HUES6 (cell line): ENCODE measurements around the gene SYT13.

Experiments
- H3K27ac ChIP-seq: 2 replicates; pipeline ENCODE4 v1.7.0; 2013; ENCODE audit warnings: low read depth, mild to moderate bottlenecking, low read length, inconsistent platforms
- H3K27me3 ChIP-seq: 2 replicates; pipeline ENCODE4 v1.6.1; 2013; ENCODE audit warnings: low read length; ENCODE audit not compliant: control insufficient read depth, insufficient read depth
- H3K36me3 ChIP-seq: 2 replicates; pipeline ENCODE4 v1.6.1; 2013; ENCODE audit warnings: low read length; ENCODE audit not compliant: control insufficient read depth, insufficient read depth
- H3K4me1 ChIP-seq: 2 replicates; pipeline ENCODE4 v1.6.1; 2013; ENCODE audit warnings: low read length; ENCODE audit not compliant: control insufficient read depth, insufficient read depth
- H3K4me3 ChIP-seq: 2 replicates; pipeline ENCODE4 v1.5.1; 2013; ENCODE audit warnings: low read depth, low read length
- H3K9ac ChIP-seq: one replicate; pipeline ENCODE4 v1.6.1; 2013; ENCODE audit warnings: mild to moderate bottlenecking, low read length
- H3K9me3 ChIP-seq: 2 replicates; pipeline ENCODE4 v1.6.1; 2013; ENCODE audit warnings: low read depth, low read length; ENCODE audit not compliant: control insufficient read depth, insufficient read depth

Gene SYT13

DNA sequence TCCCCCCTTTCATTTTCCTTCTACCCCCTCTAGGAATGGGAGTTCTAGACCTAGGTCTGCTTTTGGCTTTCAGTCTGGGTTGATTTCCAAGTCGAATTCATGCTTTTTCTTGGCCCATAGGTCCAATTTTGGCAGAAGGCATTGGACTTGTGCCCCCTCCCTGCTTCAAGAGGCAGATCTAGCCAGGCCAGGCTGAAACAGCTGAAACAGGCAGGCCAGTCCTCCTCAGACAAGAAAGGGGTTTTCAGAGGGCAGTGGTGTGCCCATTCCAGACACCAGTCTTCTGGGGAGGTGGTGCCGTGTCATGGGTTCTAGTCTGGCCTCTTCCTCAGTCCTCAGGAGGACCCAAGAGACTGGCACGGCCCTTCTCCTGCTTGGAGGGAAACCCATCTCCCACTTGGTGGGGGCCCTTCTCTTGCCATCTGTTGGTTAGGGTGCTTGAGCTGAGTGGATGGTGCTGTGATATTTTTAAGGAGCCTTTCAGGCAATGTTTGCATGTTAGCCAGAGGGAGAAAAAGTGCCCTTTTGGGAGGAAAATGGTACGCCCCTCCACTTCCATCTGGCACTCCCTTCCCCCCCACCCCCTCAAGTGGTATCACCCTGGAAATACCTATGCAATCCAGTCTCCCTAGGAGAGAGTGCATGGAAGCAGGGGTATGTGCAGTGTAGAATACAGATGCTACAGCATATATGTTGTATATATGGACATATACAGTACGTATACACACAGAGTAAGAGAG is 53.6 kb downstream of the SYT13 start:
- no peak overlapping the region for H3K9ac ChIP-seq
- no peak overlapping the region for H3K4me3 ChIP-seq
- no peaks in the 10 kb centered on the region for H3K9me3 ChIP-seq
- H3K4me1 ChIP-seq, result peaks cover 4% of the 10 kb centered on the region; the same call in 1 of the 2 replicates
- H3K27ac ChIP-seq, result no peak overlapping the region
- H3K36me3 ChIP-seq, result no peaks in the 10 kb centered on the region
- peaks cover 9% of the 10 kb centered on the region for H3K27me3 ChIP-seq

DNA sequence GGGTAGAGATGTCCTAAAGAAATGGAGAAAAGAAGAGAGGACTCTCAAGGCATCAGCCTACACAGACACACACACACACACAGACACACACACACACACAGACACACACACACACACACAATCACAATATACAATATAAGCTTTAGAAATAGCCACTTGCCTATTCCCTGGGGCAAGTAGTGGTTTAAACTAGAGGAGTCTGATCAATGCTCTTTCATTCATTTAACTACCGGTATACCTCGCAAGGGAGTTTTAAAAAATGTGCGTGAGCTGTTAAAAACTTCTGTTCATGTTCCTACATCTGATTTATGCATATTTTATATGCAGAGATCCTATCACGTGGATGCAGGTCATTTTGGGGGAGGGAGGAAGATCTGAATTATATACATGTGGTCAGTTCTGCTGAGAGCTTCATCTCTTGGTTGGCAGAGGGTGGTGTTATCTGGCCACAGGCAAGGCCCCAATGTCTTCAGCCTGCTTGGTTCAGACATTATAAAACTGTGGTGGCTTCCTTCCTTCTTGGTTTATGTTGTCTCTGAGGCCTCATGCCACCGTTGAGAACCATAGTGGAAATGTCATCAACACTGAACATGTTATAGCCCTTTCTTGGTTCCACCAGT is 56.6 kb downstream of the SYT13 start:
- H3K27ac ChIP-seq, result no peak overlapping the region
- H3K9me3 ChIP-seq, result no peaks in the 10 kb centered on the region
- peaks cover 4% of the 10 kb centered on the region; the same call in 1 of the 2 replicates for H3K4me1 ChIP-seq
- H3K36me3 ChIP-seq, result peaks cover 13% of the 10 kb centered on the region
- no peak overlapping the region for H3K4me3 ChIP-seq
- no peaks in the 10 kb centered on the region for H3K27me3 ChIP-seq
- H3K9ac ChIP-seq, result no peak overlapping the region

DNA sequence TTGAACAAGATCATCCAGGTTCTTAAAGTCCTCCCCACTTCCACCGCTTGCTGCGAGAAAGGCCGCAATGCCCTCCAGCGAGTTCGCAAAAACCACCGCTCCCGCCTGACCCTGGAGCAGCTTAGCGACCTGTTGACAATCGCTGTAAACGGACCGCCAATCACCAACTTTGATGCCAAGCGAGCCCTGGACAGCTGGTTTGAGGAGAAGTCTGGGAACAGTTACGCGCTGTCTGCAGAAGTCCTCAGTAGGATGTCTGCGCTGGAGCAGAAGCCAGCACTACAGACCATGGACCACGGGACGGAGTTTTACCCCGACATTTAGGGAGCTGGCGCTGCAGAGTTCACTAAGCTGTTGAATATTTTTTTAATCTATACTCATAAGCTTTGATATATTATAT is 58.3 kb downstream of the SYT13 start:
- Histone ChIP-seq H3K4me3 (no peak overlapping the region), H3K4me1 (no peaks in the 10 kb centered on the region), H3K36me3 (peaks cover 13% of the 10 kb centered on the region), H3K9me3 (no peaks in the 10 kb centered on the region), H3K9ac (no peak overlapping the region), H3K27me3 (no peaks in the 10 kb centered on the region), H3K27ac (no peak overlapping the region)

DNA sequence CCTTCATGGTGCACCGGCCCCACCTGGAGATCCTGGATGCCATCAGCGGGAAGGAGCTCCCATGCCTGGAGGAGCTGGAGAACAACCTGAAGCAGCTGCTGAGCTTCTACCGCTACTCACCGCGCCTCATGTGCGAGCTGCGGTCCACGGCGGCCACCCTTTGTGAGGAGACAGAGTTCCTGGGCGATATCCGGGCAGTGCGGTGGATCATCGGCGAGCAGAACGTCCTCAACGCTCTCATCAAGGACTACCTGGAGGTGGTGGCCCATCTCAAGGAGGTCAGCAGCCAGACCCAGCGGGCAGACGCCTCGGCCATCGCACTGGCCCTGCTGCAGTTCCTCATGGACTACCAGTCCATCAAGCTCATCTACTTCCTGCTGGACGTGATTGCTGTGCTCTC is 59.2 kb downstream of the SYT13 start:
- Histone ChIP-seq H3K36me3 (peaks cover 13% of the 10 kb centered on the region), H3K4me1 (no peaks in the 10 kb centered on the region), H3K9me3 (no peaks in the 10 kb centered on the region), H3K27me3 (no peaks in the 10 kb centered on the region), H3K27ac (no peak overlapping the region), H3K9ac (no peak overlapping the region), H3K4me3 (no peak overlapping the region)

DNA sequence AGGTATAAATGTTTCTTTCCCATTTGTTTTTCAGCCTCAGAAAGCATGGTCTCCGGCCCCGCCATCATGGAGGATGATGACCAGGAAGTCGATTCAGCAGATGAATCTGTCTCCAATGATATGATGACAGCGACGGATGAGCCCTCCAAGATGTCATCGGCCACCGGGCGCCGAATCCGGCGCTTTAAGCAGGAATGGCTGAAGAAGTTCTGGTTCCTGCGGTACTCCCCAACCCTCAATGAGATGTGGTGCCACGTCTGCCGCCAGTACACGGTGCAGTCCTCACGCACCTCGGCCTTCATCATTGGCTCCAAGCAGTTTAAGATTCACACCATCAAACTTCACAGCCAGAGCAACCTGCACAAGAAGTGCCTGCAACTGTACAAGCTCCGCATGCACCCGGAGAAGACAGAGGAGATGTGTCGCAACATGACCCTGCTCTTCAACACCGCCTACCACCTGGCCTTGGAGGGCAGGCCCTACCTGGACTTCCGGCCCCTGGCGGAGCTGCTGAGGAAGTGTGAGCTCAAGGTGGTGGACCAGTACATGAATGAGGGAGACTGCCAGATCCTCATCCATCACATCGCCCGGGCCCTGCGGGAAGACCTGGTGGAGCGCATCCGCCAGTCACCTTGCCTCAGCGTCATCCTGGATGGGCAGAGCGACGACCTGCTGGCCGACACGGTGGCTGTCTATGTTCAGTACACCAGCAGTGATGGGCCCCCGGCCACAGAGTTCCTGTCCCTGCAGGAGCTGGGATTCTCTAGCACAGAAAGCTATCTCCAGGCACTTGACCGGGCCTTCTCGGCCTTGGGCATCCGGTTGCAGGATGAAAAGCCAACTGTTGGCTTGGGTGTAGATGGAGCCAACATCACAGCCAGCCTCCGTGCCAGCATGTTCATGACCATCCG is 59.9 kb downstream of the SYT13 start:
- no peaks in the 10 kb centered on the region for H3K27me3 ChIP-seq
- no peak overlapping the region for H3K4me3 ChIP-seq

DNA sequence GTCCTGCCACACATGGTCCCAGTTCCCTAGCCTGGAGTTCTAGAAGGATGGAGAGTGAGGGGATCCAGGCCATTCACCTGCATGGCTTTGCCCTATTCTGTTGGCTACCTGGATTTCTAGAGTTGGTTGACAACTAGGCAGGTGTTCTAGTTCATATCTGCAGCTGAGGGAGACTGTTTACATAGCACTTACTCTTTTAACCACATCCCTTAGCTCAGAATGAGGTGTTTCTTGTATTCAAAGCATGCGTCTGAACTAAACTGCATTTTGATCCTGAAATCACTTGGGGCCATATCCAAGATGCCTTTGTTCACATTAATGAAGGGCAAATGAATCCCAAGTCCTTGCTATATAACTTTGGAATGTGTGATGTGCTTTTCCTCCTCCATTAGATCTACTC is 60.9 kb downstream of the SYT13 start:
- Histone ChIP-seq H3K27ac (no peak overlapping the region), H3K36me3 (peaks cover 13% of the 10 kb centered on the region), H3K27me3 (no peaks in the 10 kb centered on the region), H3K9me3 (no peaks in the 10 kb centered on the region), H3K9ac (no peak overlapping the region), H3K4me3 (no peak overlapping the region), H3K4me1 (no peaks in the 10 kb centered on the region)

More for the DNA sequence above, 59.9 kb downstream of the SYT13 start:
- H3K36me3 ChIP-seq, result peaks cover 13% of the 10 kb centered on the region
- no peaks in the 10 kb centered on the region for H3K4me1 ChIP-seq
- H3K9ac ChIP-seq, result no peak overlapping the region
- no peaks in the 10 kb centered on the region for H3K9me3 ChIP-seq
- no peak overlapping the region for H3K27ac ChIP-seq

DNA sequence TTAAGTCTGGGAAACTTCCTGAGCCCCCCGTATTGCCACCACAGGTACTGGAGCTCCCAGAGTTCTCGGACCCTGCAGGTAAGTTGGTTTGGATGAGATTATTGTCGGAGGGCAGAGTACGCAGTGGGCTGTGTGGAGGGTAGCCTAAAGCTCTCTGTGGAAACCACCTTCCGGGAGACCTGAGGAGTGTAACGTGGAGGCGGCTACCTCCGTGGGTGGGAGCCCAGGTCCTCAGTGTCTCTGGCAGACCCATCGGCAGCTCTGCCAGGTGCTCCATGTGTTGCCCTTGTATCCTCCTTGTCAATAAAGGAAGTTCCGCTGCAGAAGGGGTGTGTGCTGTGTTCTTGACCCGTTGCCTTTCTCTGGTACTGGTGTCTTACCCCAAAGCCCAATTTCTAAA is 61.4 kb downstream of the SYT13 start:
- no peak overlapping the region for H3K27ac ChIP-seq
- H3K36me3 ChIP-seq, result peaks cover 13% of the 10 kb centered on the region
- H3K27me3 ChIP-seq, result no peaks in the 10 kb centered on the region
- no peaks in the 10 kb centered on the region for H3K9me3 ChIP-seq
- no peak overlapping the region for H3K4me3 ChIP-seq
- H3K9ac ChIP-seq, result no peak overlapping the region
- no peaks in the 10 kb centered on the region for H3K4me1 ChIP-seq

DNA sequence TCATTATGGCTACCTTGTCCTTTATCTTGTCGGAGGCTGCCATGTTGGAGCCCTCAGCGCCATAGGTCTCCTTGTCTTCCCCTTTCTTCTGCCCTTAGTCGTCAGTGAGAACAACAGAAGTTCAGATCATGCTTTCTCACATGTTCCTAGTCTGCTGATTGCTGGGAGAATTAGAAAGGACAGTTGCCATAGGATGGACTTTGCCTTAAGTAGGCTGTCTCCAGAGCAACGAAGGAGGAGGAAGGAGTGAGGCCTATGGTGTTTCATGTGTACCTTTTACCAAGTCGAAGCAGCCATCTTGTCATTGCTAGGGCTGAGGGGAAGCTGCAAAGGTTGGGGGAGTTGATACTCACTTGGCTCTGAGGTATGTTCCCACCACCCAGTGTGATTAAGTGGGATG is 62.6 kb downstream of the SYT13 start:
- H3K27me3 ChIP-seq, result no peaks in the 10 kb centered on the region
- no peaks in the 10 kb centered on the region for H3K9me3 ChIP-seq
- no peaks in the 10 kb centered on the region for H3K4me1 ChIP-seq
- peaks cover 13% of the 10 kb centered on the region for H3K36me3 ChIP-seq
- H3K27ac ChIP-seq, result no peak overlapping the region
- no peak overlapping the region for H3K4me3 ChIP-seq
- no peak overlapping the region for H3K9ac ChIP-seq

DNA sequence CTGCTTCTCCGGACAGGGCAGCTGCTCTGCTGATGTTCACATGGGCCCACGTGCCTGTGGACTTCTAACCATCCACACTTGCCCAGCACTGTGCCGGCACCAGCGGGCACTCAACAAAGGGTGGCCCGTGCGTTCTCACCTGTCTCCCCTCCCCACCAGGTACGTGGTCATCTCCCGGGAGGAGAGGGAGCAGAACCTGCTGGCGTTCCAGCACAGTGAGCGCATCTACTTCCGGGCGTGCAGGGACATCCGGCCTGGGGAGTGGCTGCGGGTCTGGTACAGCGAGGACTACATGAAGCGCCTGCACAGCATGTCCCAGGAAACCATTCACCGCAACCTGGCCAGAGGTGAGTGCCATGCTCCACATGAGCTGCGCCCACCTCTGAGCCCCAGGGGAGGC is 66.7 kb downstream of the SYT13 start:
- H3K27me3 ChIP-seq, result no peaks in the 10 kb centered on the region

DNA sequence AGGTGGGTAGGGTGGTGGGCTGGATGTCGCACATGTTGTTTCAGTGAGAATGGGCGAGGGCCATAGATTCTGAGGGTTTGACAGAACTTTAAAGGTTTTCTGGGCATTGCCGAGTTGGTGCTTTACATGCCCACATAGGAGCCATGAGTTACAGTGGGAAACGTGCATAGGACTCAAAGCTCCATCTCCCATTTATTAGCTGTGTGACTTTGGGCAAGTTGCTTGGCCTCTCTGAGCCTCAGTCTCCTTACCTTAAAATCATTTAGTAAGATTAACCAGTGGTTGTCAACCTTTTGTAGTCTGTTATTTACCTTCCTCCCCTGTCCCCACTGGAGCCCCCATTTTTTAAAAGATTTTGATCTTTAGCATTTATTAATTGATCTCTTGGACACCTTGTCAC is 67.4 kb downstream of the SYT13 start:
- Histone ChIP-seq H3K9ac (no peak overlapping the region), H3K4me3 (no peak overlapping the region), H3K27ac (no peak overlapping the region), H3K9me3 (no peaks in the 10 kb centered on the region), H3K27me3 (no peaks in the 10 kb centered on the region), H3K4me1 (no peaks in the 10 kb centered on the region), H3K36me3 (no peaks in the 10 kb centered on the region)

More for the DNA sequence above, 66.7 kb downstream of the SYT13 start:
- no peaks in the 10 kb centered on the region for H3K9me3 ChIP-seq
- no peak overlapping the region for H3K9ac ChIP-seq
- H3K36me3 ChIP-seq, result no peaks in the 10 kb centered on the region
- H3K27ac ChIP-seq, result no peak overlapping the region
- H3K4me1 ChIP-seq, result no peaks in the 10 kb centered on the region
- no peak overlapping the region for H3K4me3 ChIP-seq

DNA sequence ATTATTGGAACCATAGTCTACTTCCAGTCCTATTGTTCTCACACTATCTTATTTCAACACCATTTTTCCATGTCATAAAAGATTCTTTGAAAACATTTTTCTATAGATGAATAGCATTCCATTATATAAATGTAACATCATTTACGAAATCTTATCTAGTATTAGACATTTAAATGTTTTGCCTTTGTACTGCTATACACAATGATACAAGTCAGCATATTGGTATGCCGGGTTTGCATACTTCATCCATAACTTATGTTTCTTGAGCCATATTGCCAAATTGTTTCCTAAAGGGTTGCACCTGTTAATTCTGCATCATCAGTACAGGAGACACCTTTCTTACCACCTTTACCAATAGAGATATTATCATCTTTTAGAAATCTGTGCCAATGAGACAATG is 68.2 kb downstream of the SYT13 start:
- H3K9me3 ChIP-seq, result no peaks in the 10 kb centered on the region
- no peaks in the 10 kb centered on the region for H3K36me3 ChIP-seq
- H3K9ac ChIP-seq, result no peak overlapping the region
- H3K27ac ChIP-seq, result no peak overlapping the region
- H3K4me1 ChIP-seq, result no peaks in the 10 kb centered on the region
- H3K4me3 ChIP-seq, result no peak overlapping the region
- H3K27me3 ChIP-seq, result no peaks in the 10 kb centered on the region
